NCI-H1105 (cell line): ENCODE results near the gene DUSP2.
"Not testable (repeated sequence)": the region's sequence is repeated elsewhere in the genome, so short reads cannot be mapped to it uniquely, and the experiment has no call there.

Experiments
- DNase-seq: peaks from one replicate; lab custom pipeline; 2025; lab: John Stamatoyannopoulos, UW

Gene DUSP2

GRCh38 chr2:96146881-96147592 lies 1.8 kb upstream of the DUSP2 start:
- peak; percentile 85 for DNase-seq

GRCh38 chr2:96146153-96146880 lies 1.1 kb upstream of the DUSP2 start:
- DNase-seq, result no peak

- no peak for DNase-seq
Observed at GRCh38 chr2:96145848-96146152, 560 bp upstream of the DUSP2 start.

- no peak for DNase-seq
Observed at GRCh38 chr2:96144481-96145035, 682 bp downstream of the DUSP2 start.

GRCh38 chr2:96143848-96144480 lies 1.3 kb downstream of the DUSP2 start:
- DNase-seq, result peak; percentile 8

GRCh38 chr2:96143231-96143847 lies 1.9 kb downstream of the DUSP2 start:
- DNase-seq, result no peak

- DNase-seq, result no peak
Observed at GRCh38 chr2:96142217-96143113, 2.8 kb downstream of the DUSP2 start.

GRCh38 chr2:96141624-96141967 lies 3.6 kb downstream of the DUSP2 start:
- DNase-seq, result not testable (repeated sequence)

- no peak for DNase-seq
Observed at GRCh38 chr2:96140941-96141623, 4.2 kb downstream of the DUSP2 start.

- DNase-seq, result no peak
Observed at GRCh38 chr2:96139181-96139758, 6.0 kb downstream of the DUSP2 start.

GRCh38 chr2:96138179-96139145 lies 6.8 kb downstream of the DUSP2 start, which contains the start of gene ASTL:
ASTL (minus strand) TSS chr2:96138502; CDS start chr2:96138436, 66 bp downstream.
- peak; percentile 82 for DNase-seq

- no peak for DNase-seq
Observed at GRCh38 chr2:96137321-96138178, 7.7 kb downstream of the DUSP2 start.

GRCh38 chr2:96136129-96136720 lies 9.0 kb downstream of the DUSP2 start:
- DNase-seq, result peak; percentile 9

GRCh38 chr2:96135621-96136020 lies 9.6 kb downstream of the DUSP2 start:
- DNase-seq, result no peak

- DNase-seq, result no peak
Observed at GRCh38 chr2:96135171-96135570, 10.1 kb downstream of the DUSP2 start.

GRCh38 chr2:96134421-96134820 lies 10.8 kb downstream of the DUSP2 start:
- no peak for DNase-seq

- DNase-seq, result no peak
Observed at GRCh38 chr2:96131813-96132745, 13.2 kb downstream of the DUSP2 start.
